Lower lobe of right lung (tissue), 2 donors: ENCODE data around the gene SNX3. TPM values are rescaled to one million over a fixed set of nuclear protein-coding genes. Genes with fewer than 3 reads are reported as not detected.
"Not testable (repeated sequence)": the region's sequence is repeated elsewhere in the genome, so short reads cannot be mapped to it uniquely, and the experiment has no call there.

ENCODE experiments used
- ATAC-seq, 2 donors: fragments of 200-7000 bp; cut with Tn5 transposase; one replicate each; pipeline ENCODE4 v1.9.1; 2020 to 2022; ENCODE audit warnings: mild to moderate bottlenecking in 2 of 2, moderate library complexity in 2 of 2
- DNase-seq: peaks from one replicate; pipeline ENCODE4 v3.0.0-alpha.2; 2020
- H3K27ac ChIP-seq: fragments of 200-600 bp; one replicate; pipeline ENCODE4 v1.8.0; 2022
- H3K27me3 ChIP-seq: fragments of 200-600 bp; one replicate; pipeline ENCODE4 v1.8.0; 2022; ENCODE audit warnings: low read depth
- H3K36me3 ChIP-seq: fragments of 200-600 bp; one replicate; pipeline ENCODE4 v1.8.0; 2022; ENCODE audit warnings: mild to moderate bottlenecking
- H3K4me1 ChIP-seq: fragments of 200-600 bp; one replicate; pipeline ENCODE4 v1.8.0; 2022
- H3K4me3 ChIP-seq: fragments of 200-600 bp; one replicate; pipeline ENCODE4 v1.8.0; 2022; ENCODE audit warnings: mild to moderate bottlenecking
- H3K9me3 ChIP-seq: fragments of 200-600 bp; one replicate; pipeline ENCODE4 v1.8.0; 2022
- intact Hi-C: fragments of 100-400 bp; cut with DNase I; formaldehyde crosslinking; loops from one replicate; pipeline ENCODE4 v1.11.0; 2022
- long read RNA-seq: library from polyadenylated mRNA; unstranded; transcript quantifications from one replicate; pipeline ENCODE4 v2.0.0, GENCODE V29; 2021
- total RNA-seq: library from RNA; stranded (reverse); fragmentation: NEBNext Ultra II Directional; extraction: Animal tissue kit (Norgen Biotek cat#: 25700); gene quantifications from one replicate; pipeline ENCODE4 v1.2.1, GENCODE V29; 2021
- TF ChIP-seq, protein P1 (sequence below): fragments of 200-600 bp; IDR thresholded peaks from one replicate; pipeline ENCODE4 v1.8.0; 2022; ENCODE audit warnings: antibody characterized with exemption, mild to moderate bottlenecking
- donor health status: DM: no; HTN: yes; CAD: no; lungs with severe emphysema.

Gene SNX3
- 230 TPM for total RNA-seq
- long read RNA-seq, transcript SNX3-202 (4 exons, 890 nt): minor isoform, 19 of 413 reads
- long read RNA-seq, transcript SNX3-201 (4 exons, 1,755 nt): major isoform, 387 of 413 reads
- long read RNA-seq, partial matches to known transcripts: 2 of 413 reads
- long read RNA-seq, other reads (novel, unspliced or antisense): 4 of 413 reads

DNA sequence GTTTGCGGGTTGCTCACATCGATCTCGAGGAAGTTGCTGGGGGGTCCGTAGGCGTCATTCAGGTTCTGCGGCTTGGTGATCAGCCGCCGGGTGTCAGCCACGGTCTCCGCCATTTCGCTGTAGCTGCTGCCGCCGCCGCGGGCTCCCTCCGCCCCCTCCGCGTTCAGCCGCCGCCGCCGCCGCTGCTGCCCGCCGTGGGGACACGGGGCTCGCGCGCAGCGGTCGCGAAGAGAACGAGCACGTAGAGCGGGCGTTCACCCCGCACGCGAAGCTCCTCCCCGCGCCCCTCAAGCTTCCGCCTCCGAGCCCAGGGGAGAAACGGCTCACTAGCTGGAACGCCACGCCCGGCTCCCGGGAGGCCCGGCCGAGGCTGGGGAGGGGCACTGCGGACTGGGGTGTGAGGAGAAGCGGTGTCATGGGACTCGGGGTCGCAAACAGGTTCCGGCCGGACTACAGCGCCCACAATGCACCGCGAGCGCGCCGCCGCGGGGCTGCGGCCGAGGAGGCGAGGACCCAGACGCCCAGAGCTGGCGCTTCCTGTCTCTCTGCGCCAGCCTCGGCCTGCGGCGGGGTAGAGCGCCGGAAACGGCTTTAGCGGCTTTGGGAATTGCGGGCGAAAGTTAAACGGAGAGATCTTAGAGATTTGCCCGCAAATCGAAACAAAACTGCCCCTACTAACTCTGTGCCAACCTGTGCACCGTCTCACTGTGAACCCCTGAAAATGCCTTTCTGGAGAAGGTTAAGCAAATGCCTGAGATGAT, at the start of gene SNX3:
TSS of gene SNX3 (minus strand) at position 232 of the 761 bp plus-strand sequence. CDS start at position 113, 119 bp downstream.
- Histone ChIP-seq H3K36me3 (peaks cover 2% of the 10 kb centered on the region), H3K9me3 (no peaks in the 10 kb centered on the region), H3K27ac (peak within 1 kb of the TSS; percentile 94), H3K4me1 (peaks cover 45% of the 10 kb centered on the region), H3K4me3 (peak within 1 kb of the TSS; percentile 99), H3K27me3 (no peaks in the 10 kb centered on the region)
- peak; percentile 97 for DNase-seq
- ATAC-seq: peak; percentile 98 to 99
- intact Hi-C loops: no loop called here
- TF ChIP-seq, protein P1, sequence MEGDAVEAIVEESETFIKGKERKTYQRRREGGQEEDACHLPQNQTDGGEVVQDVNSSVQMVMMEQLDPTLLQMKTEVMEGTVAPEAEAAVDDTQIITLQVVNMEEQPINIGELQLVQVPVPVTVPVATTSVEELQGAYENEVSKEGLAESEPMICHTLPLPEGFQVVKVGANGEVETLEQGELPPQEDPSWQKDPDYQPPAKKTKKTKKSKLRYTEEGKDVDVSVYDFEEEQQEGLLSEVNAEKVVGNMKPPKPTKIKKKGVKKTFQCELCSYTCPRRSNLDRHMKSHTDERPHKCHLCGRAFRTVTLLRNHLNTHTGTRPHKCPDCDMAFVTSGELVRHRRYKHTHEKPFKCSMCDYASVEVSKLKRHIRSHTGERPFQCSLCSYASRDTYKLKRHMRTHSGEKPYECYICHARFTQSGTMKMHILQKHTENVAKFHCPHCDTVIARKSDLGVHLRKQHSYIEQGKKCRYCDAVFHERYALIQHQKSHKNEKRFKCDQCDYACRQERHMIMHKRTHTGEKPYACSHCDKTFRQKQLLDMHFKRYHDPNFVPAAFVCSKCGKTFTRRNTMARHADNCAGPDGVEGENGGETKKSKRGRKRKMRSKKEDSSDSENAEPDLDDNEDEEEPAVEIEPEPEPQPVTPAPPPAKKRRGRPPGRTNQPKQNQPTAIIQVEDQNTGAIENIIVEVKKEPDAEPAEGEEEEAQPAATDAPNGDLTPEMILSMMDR: no peak

DNA sequence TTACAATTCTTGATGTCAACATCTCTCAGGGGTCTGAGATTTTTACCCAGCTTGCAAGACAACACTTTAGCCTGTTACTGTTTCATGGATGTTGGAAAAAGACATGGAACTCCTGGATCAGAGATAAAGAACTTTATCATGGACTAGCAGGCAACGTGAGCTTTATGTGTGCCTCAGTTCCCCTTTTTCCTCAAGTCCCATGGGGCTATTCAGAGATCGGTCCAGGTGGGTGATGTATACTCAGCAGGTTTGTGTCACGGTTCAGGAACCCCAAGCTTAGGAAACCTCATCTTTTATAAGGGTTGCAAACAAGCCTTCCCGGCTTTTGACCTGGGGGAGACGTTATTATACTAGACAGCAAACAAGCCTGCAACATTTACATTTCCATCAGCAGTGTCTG, 49.0 kb upstream of the SNX3 start:
- no peaks in the 10 kb centered on the region for H3K4me1 ChIP-seq
- H3K27me3 ChIP-seq: no peaks in the 10 kb centered on the region
- no peaks in the 10 kb centered on the region for H3K36me3 ChIP-seq
- intact Hi-C loops: no loop called here
- TF ChIP-seq, protein P1: no peak
- H3K27ac ChIP-seq: no peak overlapping the region
- H3K9me3 ChIP-seq: no peaks in the 10 kb centered on the region
- no peak for DNase-seq
- no peak overlapping the region for H3K4me3 ChIP-seq
- ATAC-seq: no peak

DNA sequence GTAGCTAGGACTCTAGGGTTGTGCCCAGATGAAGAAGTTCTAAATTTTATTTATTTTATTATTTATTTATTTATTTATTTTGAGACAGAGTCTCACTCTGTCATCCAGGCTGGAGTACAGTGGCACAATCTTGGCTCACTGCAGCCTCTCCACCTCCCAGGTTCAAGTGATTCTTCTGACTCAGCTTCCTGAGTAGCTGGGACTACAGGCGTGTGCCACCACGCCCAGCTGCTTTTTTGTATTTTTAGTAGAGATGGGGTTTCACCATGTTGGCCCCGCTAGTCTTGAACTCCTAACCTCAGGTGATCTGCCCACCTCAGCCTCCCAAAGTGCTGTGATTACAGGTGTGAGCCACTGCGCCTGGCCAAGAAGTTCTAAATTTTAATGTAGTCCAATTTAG, 47.8 kb upstream of the SNX3 start:
- H3K4me3 ChIP-seq, H3K27me3 ChIP-seq, H3K9me3 ChIP-seq, H3K4me1 ChIP-seq, DNase-seq, intact Hi-C loops, H3K27ac ChIP-seq, H3K36me3 ChIP-seq, ATAC-seq: not testable (repeated sequence)

DNA sequence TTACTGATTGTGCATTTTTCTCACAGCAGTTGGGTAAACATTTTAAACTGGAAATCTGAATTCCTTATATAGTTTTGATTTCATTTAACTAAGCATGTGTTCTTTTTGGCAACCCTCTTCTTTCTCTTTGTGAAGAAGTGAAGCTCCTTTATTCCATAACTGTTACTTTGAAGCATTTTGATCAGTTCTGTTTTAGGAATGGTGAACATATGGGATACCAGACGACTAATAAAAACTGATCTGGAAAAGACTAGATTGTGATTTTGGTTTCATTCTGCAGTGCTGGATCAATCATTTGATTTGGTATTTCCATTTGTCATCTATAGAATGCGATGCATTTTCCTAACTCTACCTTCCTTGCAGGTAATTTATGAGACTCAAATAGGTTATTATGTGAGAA, 43.8 kb upstream of the SNX3 start:
- no peaks in the 10 kb centered on the region for H3K4me1 ChIP-seq
- no peak for ATAC-seq
- DNase-seq: no peak
- H3K4me3 ChIP-seq: no peak overlapping the region
- H3K27ac ChIP-seq: no peak overlapping the region
- TF ChIP-seq, protein P1: no peak
- H3K9me3 ChIP-seq: no peaks in the 10 kb centered on the region
- intact Hi-C loops: no loop called here
- H3K27me3 ChIP-seq: no peaks in the 10 kb centered on the region
- no peaks in the 10 kb centered on the region for H3K36me3 ChIP-seq

DNA sequence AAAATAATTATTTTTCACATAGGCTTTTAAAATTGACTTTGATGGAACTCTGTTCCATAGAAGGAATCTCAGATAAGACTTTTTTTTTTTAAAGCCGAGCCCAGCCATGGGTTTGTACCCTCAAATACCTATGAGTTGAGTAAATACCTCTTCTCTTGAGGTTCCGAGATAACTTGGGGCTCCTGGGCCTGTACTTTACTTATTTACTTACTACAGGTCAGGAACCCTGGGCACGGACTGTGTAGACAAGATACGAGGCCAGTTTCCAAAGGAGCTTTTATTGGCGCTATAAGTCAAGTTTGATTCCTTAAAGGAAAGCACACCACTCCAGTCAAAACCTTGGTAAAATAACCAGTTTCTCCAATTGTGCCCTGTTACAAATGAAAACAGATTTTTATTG, 41.5 kb upstream of the SNX3 start:
- no peaks in the 10 kb centered on the region for H3K4me1 ChIP-seq
- H3K36me3 ChIP-seq: no peaks in the 10 kb centered on the region
- H3K4me3 ChIP-seq: no peak overlapping the region
- intact Hi-C loops: no loop called here
- no peaks in the 10 kb centered on the region for H3K27me3 ChIP-seq
- no peak for DNase-seq
- TF ChIP-seq, protein P1: no peak
- H3K27ac ChIP-seq: no peak overlapping the region
- ATAC-seq: no peak
- H3K9me3 ChIP-seq: no peaks in the 10 kb centered on the region

DNA sequence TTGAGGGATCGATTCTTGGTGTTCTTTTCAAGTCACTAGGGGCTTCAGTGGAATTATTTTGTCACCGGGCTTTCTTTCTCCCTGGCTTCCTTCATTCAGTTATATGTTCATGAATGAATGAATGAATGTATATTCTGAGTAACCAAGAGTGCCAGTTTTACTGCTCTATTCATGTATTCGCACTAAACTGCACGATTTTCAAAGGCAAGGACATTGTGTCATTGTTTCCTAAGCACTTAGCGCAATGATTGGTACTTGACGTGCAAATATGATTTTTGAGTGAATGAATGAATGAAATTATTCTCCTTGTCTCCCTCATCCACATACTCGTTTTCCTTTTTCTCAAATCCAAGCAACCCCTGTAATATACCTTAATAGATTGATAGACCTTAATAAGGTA, 34.8 kb upstream of the SNX3 start:
- peaks cover 10% of the 10 kb centered on the region for H3K4me1 ChIP-seq
- H3K9me3 ChIP-seq: no peaks in the 10 kb centered on the region
- TF ChIP-seq, protein P1: no peak
- ATAC-seq: no peak
- peak overlapping the region; percentile 76 for H3K4me3 ChIP-seq
- no peaks in the 10 kb centered on the region for H3K36me3 ChIP-seq
- intact Hi-C loops: no loop called here
- no peaks in the 10 kb centered on the region for H3K27me3 ChIP-seq
- no peak for DNase-seq
- peak overlapping the region; percentile 93 for H3K27ac ChIP-seq
